Ishikawa (cell line): Measurements from ENCODE around the gene FMNL1.
A peak's percentile ranks its signal among the peaks of the same experiment; 100 is the strongest.

Experiments used
- CEBPB ChIP-seq: IDR thresholded peaks from 2 replicates; pipeline ENCODE4 v1.6.1; 2012
- CREB1 ChIP-seq: IDR thresholded peaks from 2 replicates; pipeline ENCODE4 v1.6.1; 2012; ENCODE audit warnings: low read depth
- EGR1 ChIP-seq: IDR thresholded peaks from 2 replicates; pipeline ENCODE4 v1.6.1; 2012
- EP300 ChIP-seq: IDR thresholded peaks from 2 replicates; pipeline ENCODE4 v1.6.1; 2012; ENCODE audit warnings: borderline replicate concordance
- FOXM1 ChIP-seq: IDR thresholded peaks from 2 replicates; pipeline ENCODE4 v1.6.1; 2012; ENCODE audit warnings: low read depth, borderline replicate concordance
- MAX ChIP-seq: IDR thresholded peaks from 2 replicates; pipeline ENCODE4 v1.6.1; 2012
- NFIC ChIP-seq: IDR thresholded peaks from 2 replicates; pipeline ENCODE4 v1.6.1; 2012
- RAD21 ChIP-seq: IDR thresholded peaks from 2 replicates; pipeline ENCODE4 v1.6.1; 2012; ENCODE audit warnings: low read depth
- REST ChIP-seq: IDR thresholded peaks from 2 replicates; pipeline ENCODE4 v1.6.1; 2012; ENCODE audit warnings: low read depth, mild to moderate bottlenecking
- TAF1 ChIP-seq: IDR thresholded peaks from 2 replicates; pipeline ENCODE4 v1.6.1; 2012; ENCODE audit warnings: low read depth, mild to moderate bottlenecking
- TCF12 ChIP-seq: IDR thresholded peaks from 2 replicates; pipeline ENCODE4 v1.6.1; 2012; ENCODE audit warnings: low read depth
- TEAD4 ChIP-seq: IDR thresholded peaks from 2 replicates; pipeline ENCODE4 v1.6.1; 2012
- USF1 ChIP-seq: IDR thresholded peaks from 2 replicates; pipeline ENCODE4 v1.6.1; 2012
- YY1 ChIP-seq: IDR thresholded peaks from 2 replicates; pipeline ENCODE4 v1.6.1; 2012; ENCODE audit warnings: low read depth
- ZBTB7A ChIP-seq: IDR thresholded peaks from 2 replicates; pipeline ENCODE4 v1.6.1; 2012; ENCODE audit warnings: low read depth

Gene FMNL1

GRCh38 chr17:45269912-45270311 is 48.2 kb downstream of the FMNL1 start:
- TF ChIP-seq ZBTB7A, result no peak
- no peak for TF ChIP-seq CREB1
- TF ChIP-seq NFIC, result no peak
- TF ChIP-seq TAF1, result no peak
- TF ChIP-seq FOXM1, result no peak
- no peak for TF ChIP-seq EP300
- no peak for TF ChIP-seq USF1
- no peak for TF ChIP-seq YY1
- no peak for TF ChIP-seq TEAD4
- TF ChIP-seq RAD21, result no peak
- TF ChIP-seq REST, result no peak
- TF ChIP-seq CEBPB, result no peak
- no peak for TF ChIP-seq MAX
- no peak for TF ChIP-seq EGR1
- no peak for TF ChIP-seq TCF12

DNA sequence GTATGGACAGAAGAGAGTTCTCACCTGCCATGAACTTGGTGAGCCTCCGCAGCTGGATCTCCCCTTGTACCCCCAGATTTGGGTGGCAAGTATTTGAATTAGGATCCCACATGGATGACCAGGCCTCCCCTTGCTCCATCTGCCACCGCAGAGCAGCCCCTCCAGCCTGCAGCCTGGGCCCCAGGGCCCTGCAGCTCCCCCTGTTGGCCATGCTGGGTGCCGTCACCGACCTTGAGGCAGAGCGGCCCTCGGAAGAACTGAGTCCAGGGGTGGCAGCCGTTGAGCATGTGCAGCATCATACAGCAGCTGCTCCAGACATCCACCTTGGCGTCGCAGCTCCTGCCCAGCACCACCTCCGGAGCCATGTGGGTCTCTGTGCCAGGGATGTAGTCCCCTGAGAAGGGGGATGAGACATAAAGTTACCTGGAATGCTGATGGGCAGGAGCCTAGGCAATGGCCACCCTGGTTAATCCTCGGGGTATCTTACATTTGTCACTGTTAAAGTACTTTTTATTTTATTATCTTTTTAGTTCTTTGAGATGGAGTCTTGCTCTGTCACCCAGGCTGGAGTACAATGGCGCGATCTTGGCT is 49.2 kb downstream of the FMNL1 start:
- TF ChIP-seq RAD21, result peak; percentile 55; the same call in 1 of the 2 replicates
- TF ChIP-seq EGR1, result no peak

DNA sequence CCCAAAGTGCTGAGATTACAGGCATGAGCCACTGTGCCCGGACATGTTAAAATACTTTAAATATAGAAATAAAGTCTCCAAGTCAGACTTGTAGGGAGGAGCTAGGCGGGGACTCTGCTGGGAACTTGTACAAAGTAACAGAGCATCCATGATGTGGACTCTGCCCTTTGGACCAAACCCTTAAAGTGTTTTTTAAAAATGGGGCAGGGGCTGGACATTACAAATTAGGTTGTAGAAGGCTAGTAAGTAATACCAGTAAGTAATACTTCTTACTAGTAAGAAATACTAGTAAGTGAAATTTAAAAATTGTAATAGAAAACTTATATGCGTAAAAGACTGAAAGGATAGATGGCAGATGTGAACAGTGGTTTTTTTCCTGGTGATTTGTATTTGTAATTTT is 49.9 kb downstream of the FMNL1 start:
- TF ChIP-seq MAX (no peak), TCF12 (no peak), REST (no peak), TAF1 (no peak), RAD21 (no peak), EP300 (no peak), EGR1 (no peak), ZBTB7A (no peak), TEAD4 (no peak), CREB1 (no peak), CEBPB (no peak), FOXM1 (no peak), NFIC (no peak), YY1 (no peak), USF1 (no peak)

- TF ChIP-seq EGR1, result no peak
- no peak for TF ChIP-seq TAF1
- no peak for TF ChIP-seq YY1
- no peak for TF ChIP-seq NFIC
- no peak for TF ChIP-seq ZBTB7A
- no peak for TF ChIP-seq REST
- TF ChIP-seq CEBPB, result no peak
- no peak for TF ChIP-seq RAD21
- no peak for TF ChIP-seq TCF12
- TF ChIP-seq FOXM1, result no peak
- no peak for TF ChIP-seq CREB1
- TF ChIP-seq USF1, result no peak
- TF ChIP-seq MAX, result no peak
- TF ChIP-seq TEAD4, result no peak
- TF ChIP-seq EP300, result no peak
These were observed 51.9 kb downstream of the FMNL1 start for GRCh38 chr17:45273551-45273957.
